ENCODE results near the gene NFU1. TPM values are rescaled to one million over a fixed set of nuclear protein-coding genes. Genes with fewer than 3 reads are reported as not detected.

Gene NFU1
- total and polyA plus RNA-seq, 2 of the 13 experiments (the other 11 are each of a cell fraction or from before 2014, with no cell fraction given): 39.1 to 84.0 TPM

DNA sequence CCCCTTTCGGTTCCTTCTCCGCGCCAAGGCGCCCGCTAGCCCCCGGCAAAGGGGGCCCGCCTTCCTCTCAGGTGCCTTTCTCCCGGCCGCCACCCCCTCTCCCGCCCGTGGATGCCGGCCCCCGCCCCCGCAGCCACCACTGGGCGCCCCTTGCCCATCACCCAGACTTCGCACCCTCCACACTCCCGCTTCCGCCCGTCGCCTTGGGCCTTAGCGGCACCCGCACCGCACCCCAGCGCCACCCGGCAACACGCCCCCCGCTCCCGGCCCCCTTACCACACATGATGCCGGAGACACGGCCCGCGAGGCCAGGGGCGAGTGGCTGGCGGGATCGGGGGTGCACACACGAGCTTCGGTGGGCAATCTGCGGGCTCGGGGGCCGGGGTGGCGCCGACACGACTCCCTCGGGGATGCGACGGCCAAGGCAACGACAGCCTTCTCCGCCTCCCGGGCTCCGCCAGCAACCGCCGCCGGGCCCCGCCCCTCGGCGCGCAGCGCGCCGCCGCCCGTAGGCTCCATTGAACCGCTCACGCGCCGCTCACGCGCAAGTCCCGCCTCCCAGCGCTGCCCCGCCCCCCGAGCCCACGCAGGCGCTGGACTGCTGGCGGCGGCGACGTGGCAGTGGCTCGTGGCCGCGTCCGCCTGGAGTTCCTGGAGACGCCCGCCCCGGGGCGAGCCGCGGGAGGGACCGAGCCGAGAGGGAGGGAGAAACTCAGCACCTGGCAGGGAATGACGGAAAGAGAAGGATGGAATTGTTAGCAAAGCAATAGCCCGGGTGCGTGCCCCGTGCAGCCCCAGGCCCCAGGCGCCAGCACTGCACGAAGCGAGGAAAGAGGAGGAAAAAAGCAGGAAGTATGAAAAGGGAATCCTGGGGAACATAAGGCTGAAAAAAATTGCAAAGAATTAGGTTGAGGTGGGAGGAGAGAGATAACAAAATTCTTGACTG lies 50.2 kb downstream of the NFU1 start, which contains the start of gene GFPT1 (continued):
- TF ChIP-seq, protein P1, sequence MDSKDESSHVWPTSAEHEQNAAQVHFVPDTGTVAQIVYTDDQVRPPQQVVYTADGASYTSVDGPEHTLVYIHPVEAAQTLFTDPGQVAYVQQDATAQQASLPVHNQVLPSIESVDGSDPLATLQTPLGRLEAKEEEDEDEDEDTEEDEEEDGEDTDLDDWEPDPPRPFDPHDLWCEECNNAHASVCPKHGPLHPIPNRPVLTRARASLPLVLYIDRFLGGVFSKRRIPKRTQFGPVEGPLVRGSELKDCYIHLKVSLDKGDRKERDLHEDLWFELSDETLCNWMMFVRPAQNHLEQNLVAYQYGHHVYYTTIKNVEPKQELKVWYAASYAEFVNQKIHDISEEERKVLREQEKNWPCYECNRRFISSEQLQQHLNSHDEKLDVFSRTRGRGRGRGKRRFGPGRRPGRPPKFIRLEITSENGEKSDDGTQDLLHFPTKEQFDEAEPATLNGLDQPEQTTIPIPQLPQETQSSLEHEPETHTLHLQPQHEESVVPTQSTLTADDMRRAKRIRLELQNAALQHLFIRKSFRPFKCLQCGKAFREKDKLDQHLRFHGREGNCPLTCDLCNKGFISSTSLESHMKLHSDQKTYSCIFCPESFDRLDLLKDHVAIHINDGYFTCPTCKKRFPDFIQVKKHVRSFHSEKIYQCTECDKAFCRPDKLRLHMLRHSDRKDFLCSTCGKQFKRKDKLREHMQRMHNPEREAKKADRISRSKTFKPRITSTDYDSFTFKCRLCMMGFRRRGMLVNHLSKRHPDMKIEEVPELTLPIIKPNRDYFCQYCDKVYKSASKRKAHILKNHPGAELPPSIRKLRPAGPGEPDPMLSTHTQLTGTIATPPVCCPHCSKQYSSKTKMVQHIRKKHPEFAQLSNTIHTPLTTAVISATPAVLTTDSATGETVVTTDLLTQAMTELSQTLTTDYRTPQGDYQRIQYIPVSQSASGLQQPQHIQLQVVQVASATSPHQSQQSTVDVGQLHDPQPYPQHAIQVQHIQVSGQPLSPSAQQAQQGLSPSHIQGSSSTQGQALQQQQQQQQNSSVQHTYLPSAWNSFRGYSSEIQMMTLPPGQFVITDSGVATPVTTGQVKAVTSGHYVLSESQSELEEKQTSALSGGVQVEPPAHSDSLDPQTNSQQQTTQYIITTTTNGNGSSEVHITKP (CRISPR knock-in tag; IDR thresholded peaks at IDR 0.05; ENCODE audit: low read depth): peak; percentile 60; the same call in 1 of the 2 replicates
- TF ChIP-seq CENPX (CRISPR knock-in tag; IDR thresholded peaks at IDR 0.05): no peak
- TF ChIP-seq RBM39 (IDR thresholded peaks at IDR 0.05; ENCODE audit: low read depth, low read length, poor library complexity, severe bottlenecking): peak; percentile 38
- TF ChIP-seq, protein P2, sequence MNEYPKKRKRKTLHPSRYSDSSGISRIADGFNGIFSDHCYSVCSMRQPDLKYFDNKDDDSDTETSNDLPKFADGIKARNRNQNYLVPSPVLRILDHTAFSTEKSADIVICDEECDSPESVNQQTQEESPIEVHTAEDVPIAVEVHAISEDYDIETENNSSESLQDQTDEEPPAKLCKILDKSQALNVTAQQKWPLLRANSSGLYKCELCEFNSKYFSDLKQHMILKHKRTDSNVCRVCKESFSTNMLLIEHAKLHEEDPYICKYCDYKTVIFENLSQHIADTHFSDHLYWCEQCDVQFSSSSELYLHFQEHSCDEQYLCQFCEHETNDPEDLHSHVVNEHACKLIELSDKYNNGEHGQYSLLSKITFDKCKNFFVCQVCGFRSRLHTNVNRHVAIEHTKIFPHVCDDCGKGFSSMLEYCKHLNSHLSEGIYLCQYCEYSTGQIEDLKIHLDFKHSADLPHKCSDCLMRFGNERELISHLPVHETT (CRISPR knock-in tag; conservative IDR thresholded peaks at IDR 0.05): no peak; the same call in none of the 2 replicates
- peak; percentile 30 for TF ChIP-seq PHF5A (CRISPR knock-in tag; IDR thresholded peaks at IDR 0.05; ENCODE audit: low read depth, unreplicated experiment)
- TF ChIP-seq, protein P3, sequence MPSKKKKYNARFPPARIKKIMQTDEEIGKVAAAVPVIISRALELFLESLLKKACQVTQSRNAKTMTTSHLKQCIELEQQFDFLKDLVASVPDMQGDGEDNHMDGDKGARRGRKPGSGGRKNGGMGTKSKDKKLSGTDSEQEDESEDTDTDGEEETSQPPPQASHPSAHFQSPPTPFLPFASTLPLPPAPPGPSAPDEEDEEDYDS (CRISPR knock-in tag; IDR thresholded peaks at IDR 0.05): peak; percentile 54
- TF ChIP-seq, protein P4, sequence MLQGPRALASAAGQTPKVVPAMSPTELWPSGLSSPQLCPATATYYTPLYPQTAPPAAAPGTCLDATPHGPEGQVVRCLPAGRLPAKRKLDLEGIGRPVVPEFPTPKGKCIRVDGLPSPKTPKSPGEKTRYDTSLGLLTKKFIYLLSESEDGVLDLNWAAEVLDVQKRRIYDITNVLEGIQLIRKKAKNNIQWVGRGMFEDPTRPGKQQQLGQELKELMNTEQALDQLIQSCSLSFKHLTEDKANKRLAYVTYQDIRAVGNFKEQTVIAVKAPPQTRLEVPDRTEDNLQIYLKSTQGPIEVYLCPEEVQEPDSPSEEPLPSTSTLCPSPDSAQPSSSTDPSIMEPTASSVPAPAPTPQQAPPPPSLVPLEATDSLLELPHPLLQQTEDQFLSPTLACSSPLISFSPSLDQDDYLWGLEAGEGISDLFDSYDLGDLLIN (CRISPR knock-in tag; IDR thresholded peaks at IDR 0.05; ENCODE audit: borderline replicate concordance): no peak; the same call in 1 of the 2 replicates
- TF ChIP-seq ARNTL (CRISPR knock-in tag; IDR thresholded peaks at IDR 0.05): peak; percentile 87
- no peak; the same call in 1 of the 2 replicates for TF ChIP-seq ZNF724P (CRISPR knock-in tag; IDR thresholded peaks at IDR 0.05; ENCODE audit: borderline replicate concordance)
- TF ChIP-seq JARID2 (CRISPR knock-in tag; IDR thresholded peaks at IDR 0.05; ENCODE audit: insufficient replicate concordance): no peak
- TF ChIP-seq IRX3 (CRISPR knock-in tag; IDR thresholded peaks at IDR 0.05; ENCODE audit: borderline replicate concordance, low read depth): peak; percentile 82
- TF ChIP-seq MYNN (CRISPR knock-in tag; IDR thresholded peaks at IDR 0.05; ENCODE audit: low read depth): no peak
- TF ChIP-seq, protein P5, sequence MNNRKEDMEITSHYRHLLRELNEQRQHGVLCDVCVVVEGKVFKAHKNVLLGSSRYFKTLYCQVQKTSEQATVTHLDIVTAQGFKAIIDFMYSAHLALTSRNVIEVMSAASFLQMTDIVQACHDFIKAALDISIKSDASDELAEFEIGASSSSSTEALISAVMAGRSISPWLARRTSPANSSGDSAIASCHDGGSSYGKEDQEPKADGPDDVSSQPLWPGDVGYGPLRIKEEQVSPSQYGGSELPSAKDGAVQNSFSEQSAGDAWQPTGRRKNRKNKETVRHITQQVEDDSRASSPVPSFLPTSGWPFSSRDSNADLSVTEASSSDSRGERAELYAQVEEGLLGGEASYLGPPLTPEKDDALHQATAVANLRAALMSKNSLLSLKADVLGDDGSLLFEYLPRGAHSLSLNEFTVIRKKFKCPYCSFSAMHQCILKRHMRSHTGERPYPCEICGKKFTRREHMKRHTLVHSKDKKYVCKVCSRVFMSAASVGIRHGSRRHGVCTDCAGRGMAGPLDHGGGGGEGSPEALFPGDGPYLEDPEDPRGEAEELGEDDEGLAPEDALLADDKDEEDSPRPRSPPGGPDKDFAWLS (CRISPR knock-in tag; IDR thresholded peaks at IDR 0.05; ENCODE audit: borderline replicate concordance): peak; percentile 88; the same call in 1 of the 2 replicates
- TF ChIP-seq ZNF24 (IDR thresholded peaks at IDR 0.05): no peak
- peak; percentile 20; the same call in 1 of the 2 replicates for TF ChIP-seq ZNF383 (CRISPR knock-in tag; IDR thresholded peaks at IDR 0.05; ENCODE audit: borderline replicate concordance)
- TF ChIP-seq ZNF430 (CRISPR knock-in tag; IDR thresholded peaks at IDR 0.05): peak; percentile 86
- TF ChIP-seq GABPA (IDR thresholded peaks at IDR 0.05; ENCODE audit: low read depth, low read length): no peak
- TF ChIP-seq GABPA (CRISPR knock-in tag; IDR thresholded peaks at IDR 0.05; ENCODE audit: low read depth): no peak
- no peak; the same call in 1 of the 2 replicates for TF ChIP-seq SOX5 (CRISPR knock-in tag; IDR thresholded peaks at IDR 0.05; ENCODE audit: borderline replicate concordance)
- TF ChIP-seq ZBTB7A (CRISPR knock-in tag; IDR thresholded peaks at IDR 0.05): peak; percentile 94

Measured in HepG2 (cell line).